GM12878 (cell line): Measurements from ENCODE around the gene SIRPD.

ENCODE experiments used
- MTA2 ChIP-seq: fragments of 450-650 bp; IDR thresholded peaks from 2 replicates; pipeline ENCODE4 v1.6.1; 2016; ENCODE audit warnings: low read depth, mild to moderate bottlenecking, moderate library complexity
- TF ChIP-seq, protein P1 (sequence below): IDR thresholded peaks from 2 replicates; pipeline ENCODE4 v1.6.1; 2011; ENCODE audit warnings: mild to moderate bottlenecking, low read depth, low read length, moderate library complexity; ENCODE audit not compliant: insufficient replicate concordance

DNA sequence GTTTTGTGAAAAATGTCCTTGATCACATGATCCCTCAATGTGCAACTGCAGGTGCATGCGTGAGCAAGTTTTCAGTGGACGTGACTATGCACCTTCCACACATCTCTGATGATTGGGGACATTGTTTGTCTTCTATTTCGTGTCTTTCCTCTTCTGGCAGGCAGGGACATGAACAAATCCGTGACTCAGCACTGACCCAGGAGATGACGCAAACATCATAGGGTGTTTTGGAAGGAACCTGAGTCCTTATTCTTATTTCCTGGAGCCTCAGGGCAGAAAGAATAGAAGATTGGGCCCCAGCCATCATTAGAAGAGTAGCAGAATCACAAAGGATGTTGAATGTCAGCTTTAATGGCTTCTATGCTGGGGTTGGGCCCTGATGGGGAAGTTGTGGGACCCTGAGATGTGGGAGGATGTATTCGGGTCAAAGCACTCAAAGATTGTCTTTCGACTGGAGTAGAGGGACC, 11.9 kb upstream of the SIRPD start:
- TF ChIP-seq, protein P1, sequence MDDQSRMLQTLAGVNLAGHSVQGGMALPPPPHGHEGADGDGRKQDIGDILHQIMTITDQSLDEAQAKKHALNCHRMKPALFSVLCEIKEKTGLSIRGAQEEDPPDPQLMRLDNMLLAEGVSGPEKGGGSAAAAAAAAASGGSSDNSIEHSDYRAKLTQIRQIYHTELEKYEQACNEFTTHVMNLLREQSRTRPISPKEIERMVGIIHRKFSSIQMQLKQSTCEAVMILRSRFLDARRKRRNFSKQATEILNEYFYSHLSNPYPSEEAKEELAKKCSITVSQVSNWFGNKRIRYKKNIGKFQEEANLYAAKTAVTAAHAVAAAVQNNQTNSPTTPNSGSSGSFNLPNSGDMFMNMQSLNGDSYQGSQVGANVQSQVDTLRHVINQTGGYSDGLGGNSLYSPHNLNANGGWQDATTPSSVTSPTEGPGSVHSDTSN = no peak
- TF ChIP-seq MTA2 = no peak
